Neural progenitor cell (in vitro differentiated cells): ENCODE data around the gene SDK1. TPM values are rescaled to one million over a fixed set of nuclear protein-coding genes. Genes with fewer than 3 reads are reported as not detected.

ENCODE experiments used
- DNase-seq: peaks from one replicate; pipeline ENCODE4 v3.0.0-alpha.2; 2016; ENCODE audit warnings: low spot score
- H2AFZ ChIP-seq: fragments of 200-600 bp; sonication (generic); replicated peaks from 2 replicates; pipeline ENCODE4 v1.6.1; 2016; ENCODE audit warnings: antibody characterized with exemption
- H3F3A ChIP-seq: fragments of 200-600 bp; sonication (generic); 2 replicates; pipeline ENCODE4 v1.6.1; 2016; ENCODE audit warnings: antibody characterized with exemption, low read depth
- H3K27ac ChIP-seq: fragments of 200-600 bp; sonication (generic); 2 replicates; pipeline ENCODE4 v1.5.1; 2016; ENCODE audit warnings: mild to moderate bottlenecking
- H3K27me3 ChIP-seq: fragments of 200-600 bp; sonication (generic); 2 replicates; pipeline ENCODE4 v1.6.1; 2016; ENCODE audit warnings: mild to moderate bottlenecking, moderate library complexity
- H3K36me3 ChIP-seq: fragments of 200-600 bp; sonication (generic); 2 replicates; pipeline ENCODE4 v1.5.1; 2016
- H3K4me1 ChIP-seq: fragments of 200-600 bp; sonication (generic); 2 replicates; pipeline ENCODE4 v1.6.1; 2016; ENCODE audit warnings: mixed run types
- H3K4me2 ChIP-seq: fragments of 200-600 bp; sonication (generic); 2 replicates; pipeline ENCODE4 v1.6.1; 2016
- H3K4me3 ChIP-seq: fragments of 200-600 bp; sonication (generic); 2 replicates; pipeline ENCODE4 v1.5.1; 2016
- H3K79me2 ChIP-seq: fragments of 200-600 bp; sonication (generic); 2 replicates; pipeline ENCODE4 v1.6.1; 2016; ENCODE audit warnings: low read depth
- H3K9ac ChIP-seq: fragments of 200-600 bp; sonication (generic); 2 replicates; pipeline ENCODE4 v1.6.1; 2016
- H3K9me3 ChIP-seq: fragments of 200-600 bp; sonication (generic); 2 replicates; pipeline ENCODE4 v1.5.1; 2016; ENCODE audit warnings: low read depth
- H4K20me1 ChIP-seq: fragments of 200-600 bp; sonication (generic); 2 replicates; pipeline ENCODE4 v1.6.1; 2016; ENCODE audit warnings: low read depth
- H3K27ac Mint-ChIP-seq: 3 replicates; pipeline ENCODE4 v1.8.0; 2021; ENCODE audit warnings: mixed read lengths
- H3K27me3 Mint-ChIP-seq: 2 replicates; pipeline ENCODE4 v1.8.0; 2022; ENCODE audit warnings: low read depth, mild to moderate bottlenecking, inconsistent platforms, moderate library complexity, mixed read lengths; ENCODE audit not compliant: insufficient read depth
- H3K36me3 Mint-ChIP-seq: 3 replicates; pipeline ENCODE4 v1.8.0; 2021; ENCODE audit warnings: mixed read lengths
- H3K4me1 Mint-ChIP-seq: 3 replicates; pipeline ENCODE4 v1.8.0; 2021; ENCODE audit warnings: mixed read lengths
- H3K4me3 Mint-ChIP-seq: 3 replicates; pipeline ENCODE4 v1.8.0; 2021; ENCODE audit warnings: mild to moderate bottlenecking, moderate library complexity, mixed read lengths
- H3K9me3 Mint-ChIP-seq: 3 replicates; pipeline ENCODE4 v1.8.0; 2020; ENCODE audit warnings: mixed read lengths
- EZH2 ChIP-seq: fragments of 200-600 bp; sonication (generic); IDR thresholded peaks from 2 replicates; pipeline ENCODE4 v1.6.1; 2017; ENCODE audit warnings: antibody characterized with exemption, mild to moderate bottlenecking, moderate library complexity
- EZH2phosphoT487 ChIP-seq: fragments of 200-600 bp; sonication (generic); IDR thresholded peaks from 2 replicates; pipeline ENCODE4 v1.6.1; 2017; ENCODE audit warnings: antibody characterized with exemption
- total RNA-seq: library from RNA; depleted of rRNA; stranded (reverse); fragments of >200 nt; gene quantifications from 2 replicates; pipeline ENCODE4 v1.2.3, GENCODE V29; 2015; ENCODE audit warnings: low replicate concordance
- TF ChIP-seq, protein P1 (sequence below): fragments of 200-600 bp; sonication (generic); IDR thresholded peaks from 2 replicates; pipeline ENCODE4 v1.5.1; 2017; ENCODE audit warnings: antibody characterized with exemption, mild to moderate bottlenecking

Gene SDK1
- total RNA-seq, 1 donor from 2014 or later, result 4.9 TPM

DNA sequence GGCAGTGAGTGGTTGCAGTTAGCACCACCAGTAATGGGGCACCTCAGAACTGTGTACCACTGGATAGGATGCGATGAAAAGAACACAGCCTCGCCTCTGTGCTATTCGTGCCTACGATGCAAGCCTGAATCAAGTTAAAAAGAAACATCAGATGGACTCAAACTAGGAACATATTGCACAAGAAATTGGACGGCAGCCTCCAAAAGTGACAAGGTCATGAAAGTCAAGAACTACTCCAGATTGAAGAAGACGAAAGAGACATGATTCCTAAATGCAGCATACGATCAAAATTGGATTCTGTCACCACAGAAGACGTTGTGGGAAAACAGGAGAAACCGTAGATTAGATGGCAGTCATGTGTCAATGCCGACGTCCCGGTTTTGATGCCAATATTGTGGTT is 732.9 kb downstream of the SDK1 start:
- Histone ChIP-seq H3K27ac (no peak overlapping the region), H3K9me3 (no peaks in the 10 kb centered on the region), H2AFZ (no peak overlapping the region), H3K9ac (no peak overlapping the region), H3K79me2 (no peaks in the 10 kb centered on the region), H3K4me1 (no peaks in the 10 kb centered on the region), H3F3A (no peaks in the 10 kb centered on the region), H4K20me1 (no peaks in the 10 kb centered on the region), H3K36me3 (no peaks in the 10 kb centered on the region), H3K4me3 (no peak overlapping the region), H3K27me3 (no peaks in the 10 kb centered on the region), H3K4me2 (no peak overlapping the region)
- Mint-ChIP-seq H3K27ac (no peak overlapping the region), H3K36me3 (peaks cover 4% of the 10 kb centered on the region), H3K4me1 (peaks cover 9% of the 10 kb centered on the region), H3K27me3 (no peaks in the 10 kb centered on the region), H3K9me3 (no peaks in the 10 kb centered on the region), H3K4me3 (no peak overlapping the region)
- DNase-seq, result no peak
- no peak for TF ChIP-seq EZH2
- TF ChIP-seq EZH2phosphoT487, result no peak
- TF ChIP-seq, protein P1, sequence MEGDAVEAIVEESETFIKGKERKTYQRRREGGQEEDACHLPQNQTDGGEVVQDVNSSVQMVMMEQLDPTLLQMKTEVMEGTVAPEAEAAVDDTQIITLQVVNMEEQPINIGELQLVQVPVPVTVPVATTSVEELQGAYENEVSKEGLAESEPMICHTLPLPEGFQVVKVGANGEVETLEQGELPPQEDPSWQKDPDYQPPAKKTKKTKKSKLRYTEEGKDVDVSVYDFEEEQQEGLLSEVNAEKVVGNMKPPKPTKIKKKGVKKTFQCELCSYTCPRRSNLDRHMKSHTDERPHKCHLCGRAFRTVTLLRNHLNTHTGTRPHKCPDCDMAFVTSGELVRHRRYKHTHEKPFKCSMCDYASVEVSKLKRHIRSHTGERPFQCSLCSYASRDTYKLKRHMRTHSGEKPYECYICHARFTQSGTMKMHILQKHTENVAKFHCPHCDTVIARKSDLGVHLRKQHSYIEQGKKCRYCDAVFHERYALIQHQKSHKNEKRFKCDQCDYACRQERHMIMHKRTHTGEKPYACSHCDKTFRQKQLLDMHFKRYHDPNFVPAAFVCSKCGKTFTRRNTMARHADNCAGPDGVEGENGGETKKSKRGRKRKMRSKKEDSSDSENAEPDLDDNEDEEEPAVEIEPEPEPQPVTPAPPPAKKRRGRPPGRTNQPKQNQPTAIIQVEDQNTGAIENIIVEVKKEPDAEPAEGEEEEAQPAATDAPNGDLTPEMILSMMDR, result no peak

DNA sequence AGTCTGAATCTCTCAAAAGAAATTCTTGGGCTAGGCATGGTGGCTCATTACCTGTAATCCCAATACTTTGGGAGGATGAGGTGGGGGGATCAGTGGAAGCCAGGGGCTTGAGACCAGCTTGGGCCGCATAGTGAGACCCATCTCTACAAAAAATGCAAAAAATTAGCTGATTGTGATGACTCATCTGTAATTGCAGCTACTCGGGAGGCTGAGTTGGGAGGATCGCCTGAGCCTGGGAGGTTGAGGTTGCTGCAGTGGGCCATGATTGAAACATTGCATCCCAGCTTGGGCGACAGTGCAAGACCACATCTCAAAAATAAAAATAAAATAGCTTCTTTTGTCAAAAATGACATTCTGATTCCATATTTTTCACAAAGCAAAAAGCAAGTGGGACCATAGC is 736.3 kb downstream of the SDK1 start:
- Histone ChIP-seq H3F3A (no peaks in the 10 kb centered on the region), H3K4me3 (no peak overlapping the region), H3K36me3 (no peaks in the 10 kb centered on the region), H3K27me3 (no peaks in the 10 kb centered on the region), H3K4me1 (peaks cover 8% of the 10 kb centered on the region), H3K4me2 (no peak overlapping the region), H3K27ac (no peak overlapping the region), H4K20me1 (no peaks in the 10 kb centered on the region), H3K9me3 (no peaks in the 10 kb centered on the region), H2AFZ (no peak overlapping the region), H3K79me2 (no peaks in the 10 kb centered on the region), H3K9ac (no peak overlapping the region)
- TF ChIP-seq EZH2phosphoT487, result no peak
- H3K4me1 Mint-ChIP-seq, result peaks cover 17% of the 10 kb centered on the region
- no peaks in the 10 kb centered on the region for H3K27me3 Mint-ChIP-seq
- no peak overlapping the region for H3K4me3 Mint-ChIP-seq
- H3K36me3 Mint-ChIP-seq, result peaks cover 4% of the 10 kb centered on the region
- H3K27ac Mint-ChIP-seq, result no peak overlapping the region
- H3K9me3 Mint-ChIP-seq, result no peaks in the 10 kb centered on the region
- no peak for DNase-seq

GRCh38 chr7:4037877-4038276 is 736.8 kb downstream of the SDK1 start:
- H3K27me3 ChIP-seq, result no peaks in the 10 kb centered on the region
- H3K27ac ChIP-seq, result no peak overlapping the region
- H3K9ac ChIP-seq, result no peak overlapping the region
- H3K4me2 ChIP-seq, result no peak overlapping the region
- H3K9me3 ChIP-seq, result no peaks in the 10 kb centered on the region
- H3K4me1 Mint-ChIP-seq, result peaks cover 23% of the 10 kb centered on the region
- no peak overlapping the region for H3K4me3 Mint-ChIP-seq
- H3K27me3 Mint-ChIP-seq, result no peaks in the 10 kb centered on the region
- H3K4me1 ChIP-seq, result peaks cover 8% of the 10 kb centered on the region
- H4K20me1 ChIP-seq, result no peaks in the 10 kb centered on the region
- H3F3A ChIP-seq, result no peaks in the 10 kb centered on the region
- TF ChIP-seq EZH2, result no peak
- H3K36me3 Mint-ChIP-seq, result peaks cover 4% of the 10 kb centered on the region
- no peaks in the 10 kb centered on the region for H3K36me3 ChIP-seq
- no peaks in the 10 kb centered on the region for H3K9me3 Mint-ChIP-seq
- H3K4me3 ChIP-seq, result no peak overlapping the region
- H3K79me2 ChIP-seq, result no peaks in the 10 kb centered on the region
- H3K27ac Mint-ChIP-seq, result no peak overlapping the region
- no peak overlapping the region for H2AFZ ChIP-seq
- DNase-seq, result no peak

GRCh38 chr7:4040109-4040928 is 739.3 kb downstream of the SDK1 start:
- no peak overlapping the region for H3K9ac ChIP-seq
- no peaks in the 10 kb centered on the region for H3K36me3 ChIP-seq
- no peak overlapping the region for H3K4me3 Mint-ChIP-seq
- no peak for DNase-seq
- H3K4me1 ChIP-seq, result peaks cover 8% of the 10 kb centered on the region
- H3K27me3 ChIP-seq, result no peaks in the 10 kb centered on the region
- H3K27ac ChIP-seq, result no peak overlapping the region
- no peak overlapping the region for H3K27ac Mint-ChIP-seq
- no peaks in the 10 kb centered on the region for H3K36me3 Mint-ChIP-seq
- no peaks in the 10 kb centered on the region for H3K79me2 ChIP-seq
- peaks cover under 1% of the 10 kb centered on the region for H3K27me3 Mint-ChIP-seq
- H3K4me1 Mint-ChIP-seq, result peaks cover 33% of the 10 kb centered on the region
- H3K9me3 ChIP-seq, result no peaks in the 10 kb centered on the region
- H2AFZ ChIP-seq, result no peak overlapping the region
- no peaks in the 10 kb centered on the region for H3F3A ChIP-seq
- no peak overlapping the region for H3K4me2 ChIP-seq
- H3K9me3 Mint-ChIP-seq, result no peaks in the 10 kb centered on the region
- H3K4me3 ChIP-seq, result no peak overlapping the region
- TF ChIP-seq EZH2phosphoT487 (no peak), EZH2 (no peak)
- TF ChIP-seq, protein P1, result no peak
- H4K20me1 ChIP-seq, result no peaks in the 10 kb centered on the region
